Fibroblast of villous mesenchyme (primary cell): Measurements from ENCODE around the gene ICAM1. TPM values are rescaled to one million over a fixed set of nuclear protein-coding genes. Genes with fewer than 3 reads are reported as not detected.

ENCODE experiments used
- DNase-seq: peaks from one replicate; pipeline ENCODE4 v3.0.0-alpha.2; 2010; ENCODE audit warnings: low read depth
- H3K4me3 ChIP-seq: 2 replicates; pipeline ENCODE4 v1.5.1; 2011; ENCODE audit warnings: low read depth, mild to moderate bottlenecking, low read length
- total RNA-seq: library from RNA; depleted of rRNA; stranded (reverse); fragments of >200 nt; gene quantifications from 2 replicates; pipeline ENCODE4 v1.2.3, GENCODE V29; 2012
- TF ChIP-seq, protein P1 (sequence below): IDR thresholded peaks from 2 replicates; pipeline ENCODE4 v1.5.1; 2012; ENCODE audit warnings: low read depth, mild to moderate bottlenecking, low read length; ENCODE audit not compliant: insufficient read depth

Gene ICAM1
- total RNA-seq, 1 donor, result 244 TPM

DNA sequence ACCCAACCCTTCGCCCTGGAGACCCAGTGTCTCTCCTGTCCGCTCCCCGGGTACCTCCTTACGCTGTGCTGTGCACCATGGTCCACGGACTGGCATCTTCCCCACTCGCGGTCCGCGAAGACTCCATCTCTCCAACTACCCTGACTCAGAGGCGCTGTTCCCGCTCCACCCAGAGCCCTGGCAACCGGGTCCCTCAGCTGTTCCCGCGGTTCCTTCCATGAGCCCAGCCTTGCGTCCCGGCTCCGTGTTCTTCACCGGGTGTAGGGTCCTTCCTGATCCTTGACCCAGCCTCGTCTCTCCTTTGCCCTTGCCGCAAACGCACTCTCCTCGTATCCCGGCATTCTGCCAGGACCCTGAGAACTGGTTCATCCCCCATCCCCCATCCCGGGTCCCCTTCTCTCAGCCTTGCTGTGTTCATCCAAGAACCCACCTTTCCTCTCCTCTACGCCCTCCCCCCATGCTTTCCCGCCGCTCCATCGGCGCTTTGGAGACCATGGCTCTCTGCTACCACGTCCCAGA lies 19.5 kb downstream of the ICAM1 start:
- peak; percentile 10 for DNase-seq
- peak overlapping the region; percentile 67 for H3K4me3 ChIP-seq
- TF ChIP-seq, protein P1, sequence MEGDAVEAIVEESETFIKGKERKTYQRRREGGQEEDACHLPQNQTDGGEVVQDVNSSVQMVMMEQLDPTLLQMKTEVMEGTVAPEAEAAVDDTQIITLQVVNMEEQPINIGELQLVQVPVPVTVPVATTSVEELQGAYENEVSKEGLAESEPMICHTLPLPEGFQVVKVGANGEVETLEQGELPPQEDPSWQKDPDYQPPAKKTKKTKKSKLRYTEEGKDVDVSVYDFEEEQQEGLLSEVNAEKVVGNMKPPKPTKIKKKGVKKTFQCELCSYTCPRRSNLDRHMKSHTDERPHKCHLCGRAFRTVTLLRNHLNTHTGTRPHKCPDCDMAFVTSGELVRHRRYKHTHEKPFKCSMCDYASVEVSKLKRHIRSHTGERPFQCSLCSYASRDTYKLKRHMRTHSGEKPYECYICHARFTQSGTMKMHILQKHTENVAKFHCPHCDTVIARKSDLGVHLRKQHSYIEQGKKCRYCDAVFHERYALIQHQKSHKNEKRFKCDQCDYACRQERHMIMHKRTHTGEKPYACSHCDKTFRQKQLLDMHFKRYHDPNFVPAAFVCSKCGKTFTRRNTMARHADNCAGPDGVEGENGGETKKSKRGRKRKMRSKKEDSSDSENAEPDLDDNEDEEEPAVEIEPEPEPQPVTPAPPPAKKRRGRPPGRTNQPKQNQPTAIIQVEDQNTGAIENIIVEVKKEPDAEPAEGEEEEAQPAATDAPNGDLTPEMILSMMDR, result no peak

DNA sequence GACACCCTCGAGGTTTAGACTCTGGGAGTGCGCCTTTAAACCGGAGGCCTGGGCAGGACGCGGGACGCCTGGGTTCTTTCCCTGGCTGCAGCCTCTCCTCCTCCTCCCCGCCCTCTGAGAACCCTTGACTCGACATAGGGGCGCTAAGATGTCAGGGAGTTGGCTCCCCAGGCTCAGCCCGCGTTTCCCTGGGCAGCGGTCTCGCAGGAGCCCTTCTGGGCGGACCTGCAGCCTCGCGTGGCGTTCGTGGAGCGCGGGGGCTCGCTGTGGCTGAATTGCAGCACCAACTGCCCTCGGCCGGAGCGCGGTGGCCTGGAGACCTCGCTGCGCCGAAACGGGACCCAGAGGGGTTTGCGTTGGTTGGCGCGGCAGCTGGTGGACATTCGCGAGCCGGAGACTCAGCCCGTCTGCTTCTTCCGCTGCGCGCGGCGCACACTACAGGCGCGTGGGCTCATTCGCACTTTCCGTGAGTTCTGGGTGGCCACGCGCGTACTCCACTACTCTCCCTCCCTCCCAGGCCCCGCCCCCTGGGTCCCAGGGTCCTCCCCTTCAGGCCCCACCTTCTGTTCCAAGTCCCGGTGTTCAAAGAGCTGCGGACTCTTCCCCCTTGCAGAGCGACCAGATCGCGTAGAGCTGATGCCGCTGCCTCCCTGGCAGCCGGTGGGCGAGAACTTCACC lies 20.1 kb downstream of the ICAM1 start:
- TF ChIP-seq, protein P1, result no peak
- peak overlapping the region; percentile 67 for H3K4me3 ChIP-seq
- peak; percentile 63 for DNase-seq

DNA sequence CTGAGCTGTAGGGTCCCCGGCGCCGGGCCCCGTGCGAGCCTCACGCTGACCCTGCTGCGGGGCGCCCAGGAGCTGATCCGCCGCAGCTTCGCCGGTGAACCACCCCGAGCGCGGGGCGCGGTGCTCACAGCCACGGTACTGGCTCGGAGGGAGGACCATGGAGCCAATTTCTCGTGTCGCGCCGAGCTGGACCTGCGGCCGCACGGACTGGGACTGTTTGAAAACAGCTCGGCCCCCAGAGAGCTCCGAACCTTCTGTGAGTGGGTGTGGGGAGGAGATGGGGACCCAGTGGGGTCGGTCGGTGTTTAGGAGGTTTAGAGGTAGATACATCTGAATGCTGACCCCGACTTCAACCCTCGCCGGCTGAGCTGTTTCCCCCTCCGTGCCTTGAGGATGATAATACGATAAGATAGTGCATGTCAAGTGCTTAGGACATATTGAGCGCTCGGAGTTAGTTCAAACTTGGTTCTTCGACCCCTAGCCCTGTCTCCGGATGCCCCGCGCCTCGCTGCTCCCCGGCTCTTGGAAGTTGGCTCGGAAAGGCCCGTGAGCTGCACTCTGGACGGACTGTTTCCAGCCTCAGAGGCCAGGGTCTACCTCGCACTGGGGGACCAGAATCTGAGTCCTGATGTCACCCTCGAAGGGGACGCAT lies 20.8 kb downstream of the ICAM1 start:
- DNase-seq, result peak; percentile 4
- H3K4me3 ChIP-seq, result peak overlapping the region; percentile 67
- TF ChIP-seq, protein P1, result no peak

DNA sequence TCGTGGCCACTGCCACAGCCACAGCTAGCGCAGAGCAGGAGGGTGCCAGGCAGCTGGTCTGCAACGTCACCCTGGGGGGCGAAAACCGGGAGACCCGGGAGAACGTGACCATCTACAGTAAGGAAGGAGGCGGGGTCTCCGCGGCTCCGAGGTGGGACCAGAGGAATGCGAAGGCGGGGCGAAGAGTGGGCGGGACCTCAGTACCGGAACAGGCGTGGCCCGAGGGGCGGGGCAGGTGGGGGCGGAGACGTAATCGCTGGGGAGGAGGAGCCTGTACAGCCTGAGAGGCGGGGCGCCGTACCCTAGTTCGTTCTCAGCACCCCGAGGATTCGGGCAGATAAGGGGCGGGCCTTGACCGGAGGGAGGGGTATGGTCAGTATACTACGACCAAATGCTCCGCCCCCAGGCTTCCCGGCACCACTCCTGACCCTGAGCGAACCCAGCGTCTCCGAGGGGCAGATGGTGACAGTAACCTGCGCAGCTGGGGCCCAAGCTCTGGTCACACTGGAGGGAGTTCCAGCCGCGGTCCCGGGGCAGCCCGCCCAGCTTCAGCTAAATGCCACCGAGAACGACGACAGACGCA lies 21.4 kb downstream of the ICAM1 start:
- TF ChIP-seq, protein P1, result no peak
- H3K4me3 ChIP-seq, result peak overlapping the region; percentile 67
- DNase-seq, result peak; percentile 86

DNA sequence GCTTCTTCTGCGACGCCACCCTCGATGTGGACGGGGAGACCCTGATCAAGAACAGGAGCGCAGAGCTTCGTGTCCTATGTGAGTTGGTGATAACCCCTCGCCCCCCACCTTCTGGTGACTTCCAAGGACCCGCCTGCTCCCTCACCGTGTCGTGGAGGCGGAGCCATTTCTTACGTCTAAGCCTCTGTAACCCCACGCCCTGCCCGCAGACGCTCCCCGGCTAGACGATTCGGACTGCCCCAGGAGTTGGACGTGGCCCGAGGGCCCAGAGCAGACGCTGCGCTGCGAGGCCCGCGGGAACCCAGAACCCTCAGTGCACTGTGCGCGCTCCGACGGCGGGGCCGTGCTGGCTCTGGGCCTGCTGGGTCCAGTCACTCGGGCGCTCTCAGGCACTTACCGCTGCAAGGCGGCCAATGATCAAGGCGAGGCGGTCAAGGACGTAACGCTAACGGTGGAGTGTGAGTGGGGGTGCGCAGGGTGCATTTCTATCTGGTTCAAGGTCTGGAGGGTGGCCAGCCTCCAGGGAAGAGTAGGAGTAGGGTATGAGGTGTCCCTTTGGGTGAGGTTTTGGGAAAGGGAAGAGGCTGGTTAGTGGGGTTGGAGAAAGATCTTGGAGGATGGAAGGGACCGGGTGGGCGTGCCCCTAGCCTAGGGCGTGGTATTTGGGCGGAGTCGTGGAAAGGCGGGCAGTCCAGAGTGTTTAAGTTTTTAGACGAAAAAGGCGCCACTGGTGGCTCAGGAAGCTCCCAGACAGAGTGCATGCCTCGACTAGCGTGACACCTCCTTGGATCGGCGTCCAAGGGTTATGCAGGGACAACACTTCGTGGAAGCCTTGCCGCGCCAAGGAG lies 22.1 kb downstream of the ICAM1 start:
- TF ChIP-seq, protein P1, result no peak
- peak; percentile 8 for DNase-seq
- peak overlapping the region; percentile 67 for H3K4me3 ChIP-seq

DNA sequence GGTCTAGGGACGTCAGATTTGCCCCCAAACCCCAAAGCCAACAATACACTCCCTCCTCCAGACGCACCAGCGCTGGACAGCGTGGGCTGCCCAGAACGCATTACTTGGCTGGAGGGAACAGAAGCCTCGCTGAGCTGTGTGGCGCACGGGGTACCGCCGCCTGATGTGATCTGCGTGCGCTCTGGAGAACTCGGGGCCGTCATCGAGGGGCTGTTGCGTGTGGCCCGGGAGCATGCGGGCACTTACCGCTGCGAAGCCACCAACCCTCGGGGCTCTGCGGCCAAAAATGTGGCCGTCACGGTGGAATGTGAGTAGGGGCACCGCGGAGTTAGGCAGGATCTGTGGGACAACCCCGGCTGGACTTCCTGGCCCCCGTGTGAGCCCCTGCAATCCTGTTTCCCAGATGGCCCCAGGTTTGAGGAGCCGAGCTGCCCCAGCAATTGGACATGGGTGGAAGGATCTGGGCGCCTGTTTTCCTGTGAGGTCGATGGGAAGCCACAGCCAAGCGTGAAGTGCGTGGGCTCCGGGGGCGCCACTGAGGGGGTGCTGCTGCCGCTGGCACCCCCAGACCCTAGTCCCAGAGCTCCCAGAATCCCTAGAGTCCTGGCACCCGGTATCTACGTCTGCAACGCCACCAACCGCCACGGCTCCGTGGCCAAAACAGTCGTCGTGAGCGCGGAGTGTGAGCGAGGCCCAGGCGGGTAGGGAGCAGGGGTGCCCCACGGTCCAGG lies 22.9 kb downstream of the ICAM1 start:
- no peak overlapping the region for H3K4me3 ChIP-seq
- TF ChIP-seq, protein P1, result no peak
- DNase-seq, result no peak
